NCI-H345 (cell line): Measurements from ENCODE around the gene ERC2.
A peak's percentile ranks its signal among the peaks of the same experiment; 100 is the strongest.

Source experiments
- DNase-seq: peaks from one replicate; lab custom pipeline; 2025; lab: John Stamatoyannopoulos, UW

ERC2 gene

GRCh38 chr3:55790596-55791350 is 677.5 kb downstream of the ERC2 start:
- no peak for DNase-seq

DNA sequence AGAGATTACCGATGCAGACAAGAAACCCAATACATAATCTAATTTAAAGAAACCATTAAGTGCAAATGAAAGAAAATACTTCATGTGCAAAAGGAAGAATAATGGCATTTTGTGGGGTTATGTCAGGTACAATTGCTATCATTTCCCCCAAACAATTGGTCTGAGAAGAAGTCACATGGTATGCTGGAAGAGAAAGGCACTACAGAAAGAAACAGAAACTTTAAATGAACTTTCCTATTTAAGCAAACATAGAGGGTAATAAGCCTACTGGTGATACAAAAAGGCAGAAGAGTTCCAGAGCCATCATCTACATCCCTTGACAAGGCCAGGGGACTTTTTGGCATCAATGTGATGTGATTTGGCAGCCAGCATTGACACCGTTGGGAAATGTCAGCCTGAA is 678.8 kb downstream of the ERC2 start:
- no peak for DNase-seq

GRCh38 chr3:55782807-55783206 is 685.5 kb downstream of the ERC2 start:
- no peak for DNase-seq

DNA sequence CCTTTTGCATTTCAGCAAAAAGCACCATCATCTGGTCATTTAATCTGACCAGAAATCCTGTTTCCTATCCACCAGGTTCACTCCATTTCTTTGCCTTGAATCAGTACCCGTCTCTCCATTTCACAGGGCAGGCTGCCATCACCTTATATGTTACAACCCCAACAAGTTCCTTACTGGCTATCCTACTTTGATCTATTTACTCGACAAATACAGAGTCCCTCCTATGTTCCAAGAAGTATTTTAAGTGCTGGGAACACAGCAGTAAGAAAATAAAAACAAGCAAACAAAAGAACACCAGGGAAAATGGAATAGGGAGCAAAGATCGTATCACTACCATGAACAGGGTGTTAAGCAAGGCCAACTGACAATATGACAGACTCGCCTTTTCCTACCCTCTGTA is 685.9 kb downstream of the ERC2 start:
- DNase-seq = no peak

- peak; percentile 11 for DNase-seq
Observed at GRCh38 chr3:55780913-55781312, 687.4 kb downstream of the ERC2 start.

DNA sequence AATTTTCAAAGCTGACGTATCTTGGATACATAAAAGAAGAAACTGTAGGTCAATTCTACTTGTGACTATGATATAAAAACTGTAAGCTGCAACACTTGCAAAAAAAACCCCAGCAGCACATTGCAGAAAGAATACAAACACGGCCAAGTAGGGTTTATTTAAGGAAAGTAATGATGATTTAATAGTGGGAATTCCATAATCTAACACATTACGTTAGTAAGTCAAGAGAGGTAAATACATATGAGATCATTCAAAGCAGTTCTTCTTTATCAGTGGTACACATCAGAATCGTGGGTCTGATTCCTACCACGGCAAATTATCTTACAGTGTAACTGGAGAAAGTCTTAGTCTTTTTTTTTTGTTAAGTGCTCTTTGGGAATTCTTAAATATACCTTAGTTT is 688.7 kb downstream of the ERC2 start:
- DNase-seq = no peak

GRCh38 chr3:55775366-55776154 is 692.7 kb downstream of the ERC2 start:
- DNase-seq = no peak

GRCh38 chr3:55774856-55775255 is 693.4 kb downstream of the ERC2 start:
- no peak for DNase-seq

DNA sequence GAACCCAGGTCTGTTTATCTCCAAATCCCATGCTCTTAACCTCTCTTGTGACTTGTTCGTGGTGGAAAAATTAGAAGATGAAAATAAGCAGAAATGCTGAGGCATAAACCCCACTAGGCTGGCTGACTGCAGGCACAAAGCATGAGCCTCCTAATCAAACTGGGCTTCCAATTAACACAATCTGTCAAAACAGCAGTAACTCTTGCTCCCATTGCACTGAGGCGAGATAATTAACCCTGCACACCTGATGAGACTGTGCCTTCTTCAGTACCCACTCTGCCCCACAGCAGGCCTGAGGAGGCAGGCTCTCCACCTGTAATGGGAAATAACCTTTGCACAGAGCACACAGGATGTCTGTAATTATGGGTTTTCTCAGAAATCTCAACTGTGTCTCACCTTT is 696.8 kb downstream of the ERC2 start:
- DNase-seq = no peak

DNA sequence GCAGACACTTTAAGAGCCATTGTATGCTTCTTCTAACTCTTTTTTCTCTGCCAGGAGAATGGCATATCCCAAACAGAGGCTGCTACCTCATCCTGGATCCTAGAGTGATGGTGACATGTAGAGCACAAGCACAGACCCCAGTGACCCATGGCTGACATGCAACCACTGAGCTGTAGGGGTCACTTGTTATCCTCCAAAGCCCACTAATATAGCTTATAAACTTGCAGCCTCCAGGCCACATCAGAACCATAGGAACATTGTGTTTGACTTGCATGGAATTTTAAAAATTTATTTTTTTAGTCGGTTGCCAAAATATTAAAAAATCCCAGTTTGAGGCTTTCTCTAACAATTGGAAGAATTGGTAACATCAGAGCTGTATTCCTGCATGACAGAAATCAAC is 698.2 kb downstream of the ERC2 start:
- no peak for DNase-seq

- no peak for DNase-seq
Observed at GRCh38 chr3:55766753-55767152, 701.5 kb downstream of the ERC2 start.

- no peak for DNase-seq
Observed at GRCh38 chr3:55765906-55766701, 702.2 kb downstream of the ERC2 start.

DNA sequence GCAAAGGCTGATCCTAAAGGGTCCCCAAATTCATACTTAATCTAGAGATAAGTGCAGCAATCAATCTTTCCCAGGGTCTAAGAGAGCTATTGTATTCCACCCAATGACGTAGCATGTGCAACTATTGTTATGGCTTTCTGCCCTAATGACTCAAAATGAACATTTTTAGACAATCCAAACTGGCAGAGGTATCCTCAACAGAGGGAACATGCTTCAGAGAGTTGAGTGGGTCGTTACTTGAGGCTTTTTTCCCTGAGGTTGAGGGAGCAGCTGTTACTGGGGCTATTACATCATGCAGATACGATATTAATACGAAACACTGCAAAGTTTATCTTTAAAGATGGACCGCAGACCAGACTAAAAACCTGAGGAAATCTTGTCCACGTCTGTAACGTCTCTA is 702.9 kb downstream of the ERC2 start:
- DNase-seq = no peak

DNA sequence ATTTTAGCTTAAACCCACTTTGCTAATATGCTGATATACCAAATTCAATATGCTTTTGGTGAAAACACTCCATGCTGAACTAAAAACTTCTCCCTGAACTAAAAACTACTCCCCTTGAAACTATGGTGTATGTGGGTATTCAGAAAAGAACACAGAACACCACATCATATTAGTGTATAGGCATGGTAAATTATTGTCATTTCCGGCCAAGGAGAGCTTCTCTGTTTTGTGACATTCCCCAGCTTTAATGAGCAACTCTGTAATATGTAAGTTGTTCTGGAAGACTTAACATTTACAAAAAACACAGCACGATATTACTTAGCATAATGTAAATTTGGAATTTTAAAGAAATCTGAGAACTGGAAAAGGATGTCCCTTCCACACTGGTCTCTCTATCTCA is 711.3 kb downstream of the ERC2 start:
- DNase-seq = no peak

DNA sequence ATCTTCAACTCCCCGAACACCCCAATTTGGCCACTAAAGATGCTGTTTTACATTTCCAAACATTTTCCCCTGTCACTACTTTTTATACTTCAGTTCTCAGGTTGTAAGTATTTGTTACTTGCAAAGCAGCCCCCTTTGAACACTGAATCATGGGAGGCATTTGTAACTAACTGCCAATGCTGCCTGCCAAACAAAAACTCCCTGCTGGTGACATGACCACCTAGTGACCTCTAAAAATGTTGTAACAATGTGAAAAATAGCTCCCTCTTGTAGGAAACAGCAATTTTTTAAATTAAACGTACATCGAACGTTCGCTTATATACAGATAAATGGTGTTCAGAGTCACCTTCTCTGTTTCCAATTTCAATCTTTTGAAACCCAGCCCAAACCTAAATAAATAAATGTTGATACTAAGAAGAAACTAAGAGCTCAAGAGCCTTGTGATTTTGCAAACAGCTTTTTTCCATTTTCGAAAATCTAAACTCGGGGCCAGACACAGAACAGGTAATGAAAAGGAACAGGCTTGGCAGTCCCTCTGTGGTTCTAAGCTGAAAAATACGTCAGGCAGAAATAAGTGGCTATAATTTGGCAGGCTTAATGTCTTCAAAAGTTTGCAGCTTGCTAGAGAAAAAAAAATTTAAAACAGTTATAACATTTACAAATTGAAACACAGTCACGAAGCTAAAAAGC is 712.6 kb downstream of the ERC2 start:
- DNase-seq = no peak

DNA sequence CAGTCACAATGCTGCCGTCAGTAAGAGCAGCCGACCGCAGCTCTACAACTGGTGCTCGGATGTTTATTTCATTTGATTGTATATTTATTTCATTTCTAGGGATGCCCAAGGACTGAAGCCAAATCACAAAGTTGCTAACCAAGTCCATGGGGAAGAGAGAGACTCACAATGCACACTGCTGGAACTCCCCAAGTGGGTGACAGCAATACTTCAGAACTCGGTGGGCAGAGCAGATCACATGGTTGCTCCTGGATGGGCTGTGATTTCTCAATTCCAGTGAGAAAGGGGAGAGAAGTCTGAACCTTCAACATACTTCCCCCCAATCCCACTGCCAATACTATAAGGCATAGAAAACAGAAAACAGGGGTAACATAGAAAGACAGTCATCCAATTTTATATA is 715.4 kb downstream of the ERC2 start:
- no peak for DNase-seq

GRCh38 chr3:55751730-55752129 is 716.5 kb downstream of the ERC2 start:
- DNase-seq = no peak

- no peak for DNase-seq
Observed at GRCh38 chr3:55750525-55750924, 717.7 kb downstream of the ERC2 start.

DNA sequence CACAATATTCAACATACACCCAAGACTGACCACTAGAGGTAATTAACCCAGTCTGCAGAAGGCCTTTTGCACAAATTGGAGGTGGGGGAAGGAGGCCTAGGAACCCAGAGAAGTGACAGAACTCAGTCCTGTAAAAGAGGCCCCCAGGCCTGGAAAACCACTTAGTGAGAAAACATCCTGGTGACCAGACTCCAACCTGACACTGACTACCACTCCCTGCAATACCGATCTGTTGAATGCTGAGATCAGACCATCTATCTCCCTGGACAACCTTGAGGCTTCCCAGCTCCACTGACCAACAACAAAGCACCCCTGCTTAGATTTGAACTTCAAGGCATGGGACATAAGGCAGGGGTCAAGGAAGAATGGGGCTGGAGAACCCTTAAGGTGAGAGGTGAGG is 719.2 kb downstream of the ERC2 start:
- no peak for DNase-seq

- DNase-seq = no peak
Observed at GRCh38 chr3:55746808-55747413, 721.4 kb downstream of the ERC2 start.

DNA sequence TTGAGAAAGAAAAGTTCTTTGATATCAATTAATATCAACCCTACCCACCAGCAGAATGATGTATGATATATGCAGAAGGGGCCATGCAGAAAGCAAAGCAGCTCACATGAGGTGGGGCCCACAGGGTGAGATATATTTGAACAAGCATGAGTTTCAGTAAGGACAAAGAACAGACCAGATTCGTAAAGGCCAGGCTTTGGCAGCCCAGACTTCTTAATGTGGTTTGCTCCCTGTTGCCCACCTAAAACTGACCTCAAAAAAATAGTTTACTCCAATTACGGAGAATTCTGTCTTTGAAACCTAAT is 725.5 kb downstream of the ERC2 start:
- DNase-seq = no peak
